HCT116 (cell line): Measurements from ENCODE around the gene PTGS1. TPM values are rescaled to one million over a fixed set of nuclear protein-coding genes. Genes with fewer than 3 reads are reported as not detected.

Experiments used
- ATAC-seq: fragments of 200-7000 bp; cut with Tn5 transposase; 2 replicates; pipeline ENCODE4 v1.9.1; 2020; ENCODE audit warnings: mild to moderate bottlenecking, moderate library complexity
- BruUV-seq: library from RNA; stranded (reverse); fragments of 400-500 nt; replicated peaks from 2 replicates; lab custom pipeline; 2021; lab: Mats Ljungman, UMichigan
- CTCF ChIA-PET: fragments of 300-600 bp; sonication (Branson Sonifier 250); formaldehyde crosslinking; loops from one replicate; lab custom pipeline; 2021; ENCODE audit warnings: antibody characterized with exemption; lab: Charles Lee
- POLR2A ChIA-PET: fragments of 300-600, 350-600 bp; sonication (Branson Sonifier 250); formaldehyde crosslinking; loops from one replicate; lab custom pipeline; 2021; ENCODE audit warnings: antibody characterized with exemption; lab: Charles Lee
- RAD21 ChIA-PET, 2 experiments: fragments of 300-600 bp; sonication (Branson Sonifier 250); formaldehyde crosslinking; loops; one replicate each; lab custom pipeline; 2023; ENCODE audit warnings: low total read pairs in 2 of 2; ENCODE audit not compliant: uncharacterized antibody in 2 of 2, unreplicated experiment in 2 of 2, low non-redundant PET in 1 of 2; lab: Charles Lee
- DNase-seq: peaks from one replicate; pipeline ENCODE4 v3.0.0-alpha.2; 2010; ENCODE audit warnings: low read depth, low spot score
- H2AFZ ChIP-seq: fragments of 200-600 bp; shearing (Covaris generic), sonication (generic); 2 replicates; pipeline ENCODE4 v1.6.1; 2017; ENCODE audit warnings: low read depth, mixed run types, mixed read lengths, antibody characterized with exemption, low read length; ENCODE audit not compliant: poor library complexity, severe bottlenecking
- H3K27ac ChIP-seq: 2 replicates; pipeline ENCODE4 v1.5.1; 2012; ENCODE audit warnings: low read depth, low read length
- H3K27me3 ChIP-seq: fragments of 200-600 bp; sonication (generic); 2 replicates; pipeline ENCODE4 v1.6.1; 2016; ENCODE audit warnings: mixed run types, low read length, mixed read lengths; ENCODE audit not compliant: insufficient read depth
- H3K36me3 ChIP-seq, 2 experiments: fragments of 200-500 bp in 1 of 2; fragments of 200-600 bp in 1 of 2; sonication (Bioruptor generic) in 1 of 2; sonication (generic) in 1 of 2; 2 replicates each; pipeline versions ENCODE4 v1.5.1 to v1.6.1; 2014 to 2016; ENCODE audit warnings: low read length in 2 of 2, inconsistent platforms in 1 of 2, mixed read lengths in 1 of 2, mixed run types in 1 of 2; ENCODE audit not compliant: insufficient read depth in 2 of 2, control insufficient read depth in 1 of 2
- H3K4me1 ChIP-seq, 2 experiments: fragments of 200-600 bp in 1 of 2; sonication (generic) in 1 of 2; 2 replicates each; pipeline versions ENCODE4 v1.5.1 to v1.6.1; 2012 to 2017; ENCODE audit warnings: low read length in 2 of 2, inconsistent platforms in 1 of 2, mild to moderate bottlenecking in 1 of 2, mixed read lengths in 1 of 2, mixed run types in 1 of 2, moderate library complexity in 1 of 2; ENCODE audit not compliant: insufficient read depth in 2 of 2, control insufficient read depth in 1 of 2
- H3K4me2 ChIP-seq: fragments of 200-600 bp; sonication (generic); 2 replicates; pipeline ENCODE4 v1.6.1; 2017; ENCODE audit warnings: mixed run types, low read length, mixed read lengths
- H3K4me3 ChIP-seq, 2 experiments: fragments of 200-600 bp in 1 of 2; sonication (generic) in 1 of 2; replicated peaks in 1 of 2; 2 replicates each; pipeline ENCODE4 v1.5.1; 2011 to 2016; ENCODE audit warnings: low read length in 2 of 2, control low read depth in 1 of 2, low read depth in 1 of 2, mild to moderate bottlenecking in 1 of 2, mixed read lengths in 1 of 2, mixed run types in 1 of 2
- H3K79me2 ChIP-seq: fragments of 200-600 bp; sonication (generic); 2 replicates; pipeline ENCODE4 v1.6.1; 2017; ENCODE audit warnings: mild to moderate bottlenecking, mixed run types, low read length, moderate library complexity, mixed read lengths; ENCODE audit not compliant: insufficient read depth
- H3K9ac ChIP-seq: fragments of 200-600 bp; sonication (generic); 2 replicates; pipeline ENCODE4 v1.6.1; 2016; ENCODE audit warnings: low read length, mixed read lengths
- H3K9me2 ChIP-seq: fragments of 200-600 bp; sonication (generic), shearing (Covaris generic); 2 replicates; pipeline ENCODE4 v1.6.1; 2017; ENCODE audit warnings: mixed run types, mild to moderate bottlenecking, moderate library complexity; ENCODE audit not compliant: insufficient read depth
- H3K9me3 ChIP-seq, 2 experiments: fragments of 200-500 bp in 1 of 2; fragments of 200-600 bp in 1 of 2; sonication (Bioruptor generic) in 1 of 2; sonication (generic) in 1 of 2; 2 replicates each; pipeline ENCODE4 v1.6.1; 2014 to 2017; ENCODE audit warnings: low read length in 2 of 2, mixed read lengths in 2 of 2, inconsistent platforms in 1 of 2, low read depth in 1 of 2, mild to moderate bottlenecking in 1 of 2, mixed run types in 1 of 2, moderate library complexity in 1 of 2; ENCODE audit not compliant: control insufficient read depth in 1 of 2, insufficient read depth in 1 of 2
- H4K20me1 ChIP-seq: fragments of 200-600 bp; sonication (generic), shearing (Covaris generic); 2 replicates; pipeline ENCODE4 v1.6.1; 2017; ENCODE audit warnings: mixed run types, mild to moderate bottlenecking, moderate library complexity; ENCODE audit not compliant: insufficient read depth
- EGR1 ChIP-seq: IDR thresholded peaks from 2 replicates; pipeline ENCODE4 v1.6.1; 2012; ENCODE audit warnings: low read depth
- ELF1 ChIP-seq: IDR thresholded peaks from 2 replicates; pipeline ENCODE4 v1.6.1; 2012; ENCODE audit warnings: low read depth, borderline replicate concordance
- EZH2 ChIP-seq: fragments of 200-600 bp; sonication (generic); IDR thresholded peaks from 2 replicates; pipeline ENCODE4 v1.6.1; 2017; ENCODE audit warnings: antibody characterized with exemption, mixed run types
- FOSL1 ChIP-seq: IDR thresholded peaks from 2 replicates; pipeline ENCODE4 v1.6.1; 2012; ENCODE audit warnings: low read depth
- POLR2A ChIP-seq: IDR thresholded peaks from 2 replicates; pipeline ENCODE4 v1.7.0; 2011; ENCODE audit warnings: borderline replicate concordance; ENCODE audit not compliant: insufficient read depth, insufficient read length; ENCODE audit errors: extremely low read depth
- POLR2AphosphoS5 ChIP-seq: IDR thresholded peaks from 2 replicates; pipeline ENCODE4 v1.6.1; 2011; ENCODE audit warnings: mild to moderate bottlenecking, low read depth, low read length, moderate library complexity
- RAD21 ChIP-seq: IDR thresholded peaks from 2 replicates; pipeline ENCODE4 v1.6.1; 2012; ENCODE audit warnings: low read depth, mild to moderate bottlenecking
- SRF ChIP-seq: IDR thresholded peaks from 2 replicates; pipeline ENCODE4 v1.6.1; 2012; ENCODE audit warnings: low read depth
- YY1 ChIP-seq: IDR thresholded peaks from 2 replicates; pipeline ENCODE4 v1.6.1; 2011; ENCODE audit warnings: low read length, low read depth, moderate library complexity, mild to moderate bottlenecking; ENCODE audit not compliant: insufficient replicate concordance; ENCODE audit errors: extremely low read depth
- ZFX ChIP-seq: fragments of 450-650 bp; IDR thresholded peaks from 2 replicates; pipeline ENCODE4 v1.6.1; 2017
- intact Hi-C: fragments of 100-400 bp; cut with micrococcal nuclease; formaldehyde crosslinking; loops from 2 replicates; pipeline ENCODE4 v1.10.0; 2022
- total RNA-seq: library from RNA; stranded (reverse); gene quantifications from one replicate; pipeline ENCODE4 v1.2.1, GENCODE V29; 2021; ENCODE audit not compliant: unreplicated experiment
- TF ChIP-seq, protein P1 (sequence below), 3 experiments: fragments of 200-600 bp in 1 of 3; sonication (generic) in 1 of 3; IDR thresholded peaks in 2 of 3; conservative IDR thresholded peaks in 1 of 3; 2 replicates each; pipeline ENCODE4 v1.5.1; 2012 to 2017; ENCODE audit warnings: low read depth in 2 of 3, low read length in 2 of 3, antibody characterized with exemption in 1 of 3, borderline replicate concordance in 1 of 3, control low read depth in 1 of 3, mild to moderate bottlenecking in 1 of 3, mixed read lengths in 1 of 3, mixed run types in 1 of 3, moderate library complexity in 1 of 3; ENCODE audit not compliant: insufficient read depth in 1 of 3
- TF ChIP-seq, protein P2 (sequence below): IDR thresholded peaks from 2 replicates; pipeline ENCODE4 v1.6.1; 2012

The PTGS1 gene
- total RNA-seq, 1 experiment from 2014 or later: 3.5 TPM

- Histone ChIP-seq H3K4me2 (peak overlapping the region; percentile 99), H3K27me3 (no peaks in the 10 kb centered on the region), H3K79me2 (no peaks in the 10 kb centered on the region), H3K4me1 (peaks cover 3 to 13% of the 10 kb centered on the region in 2 experiments; a peak in 3 of 4 replicates), H3K9ac (peak overlapping the region; percentile 62), H3K27ac (no peak overlapping the region; the same call in 1 of the 2 replicates), H3K36me3 (no peaks in the 10 kb centered on the region), H3K4me3 (peak overlapping the region; percentile 44 to 70), H4K20me1 (no peaks in the 10 kb centered on the region), H3K9me2 (no peaks in the 10 kb centered on the region), H2AFZ (peak overlapping the region; percentile 96), H3K9me3 (no peaks in the 10 kb centered on the region)
- ATAC-seq (peak; percentile 65), DNase-seq (no peak)
- RAD21 ChIA-PET: interaction anchor here (0.8 to 1.0 kb wide), 3 partner anchors 223 to 252 kb away, joined by 3 to 4 read pairs (median 3); no protein-coding TSS in a partner anchor
- intact Hi-C loops: no loop called here
- POLR2A ChIA-PET: no interaction called here
- CTCF ChIA-PET: interaction anchor here (1.0 to 5.5 kb wide), 4 partner anchors 222 to 249 kb away, joined by 3 to 229 read pairs (median 15); no protein-coding TSS in a partner anchor
- BruUV-seq: no TSS peak
- no peak for TF ChIP-seq EZH2
- no peak for TF ChIP-seq FOSL1
- TF ChIP-seq YY1: no peak
- TF ChIP-seq, protein P1, sequence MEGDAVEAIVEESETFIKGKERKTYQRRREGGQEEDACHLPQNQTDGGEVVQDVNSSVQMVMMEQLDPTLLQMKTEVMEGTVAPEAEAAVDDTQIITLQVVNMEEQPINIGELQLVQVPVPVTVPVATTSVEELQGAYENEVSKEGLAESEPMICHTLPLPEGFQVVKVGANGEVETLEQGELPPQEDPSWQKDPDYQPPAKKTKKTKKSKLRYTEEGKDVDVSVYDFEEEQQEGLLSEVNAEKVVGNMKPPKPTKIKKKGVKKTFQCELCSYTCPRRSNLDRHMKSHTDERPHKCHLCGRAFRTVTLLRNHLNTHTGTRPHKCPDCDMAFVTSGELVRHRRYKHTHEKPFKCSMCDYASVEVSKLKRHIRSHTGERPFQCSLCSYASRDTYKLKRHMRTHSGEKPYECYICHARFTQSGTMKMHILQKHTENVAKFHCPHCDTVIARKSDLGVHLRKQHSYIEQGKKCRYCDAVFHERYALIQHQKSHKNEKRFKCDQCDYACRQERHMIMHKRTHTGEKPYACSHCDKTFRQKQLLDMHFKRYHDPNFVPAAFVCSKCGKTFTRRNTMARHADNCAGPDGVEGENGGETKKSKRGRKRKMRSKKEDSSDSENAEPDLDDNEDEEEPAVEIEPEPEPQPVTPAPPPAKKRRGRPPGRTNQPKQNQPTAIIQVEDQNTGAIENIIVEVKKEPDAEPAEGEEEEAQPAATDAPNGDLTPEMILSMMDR (IDR thresholded peaks at IDR 0.05 in 2 of 3, conservative IDR thresholded peaks at IDR 0.05 in 1 of 3; ENCODE audit: borderline replicate concordance in 1 of 3, insufficient read depth in 1 of 3, low read depth in 2 of 3, low read length in 2 of 3): 0 out of 6 replicates have a peak, but pooled peaks of 2 of the 3 experiments have one; percentile 9 to 10
- 0 out of 2 replicates have a peak, but pooled peaks have one; percentile 6 for TF ChIP-seq ZFX
- no peak for TF ChIP-seq EGR1
- TF ChIP-seq POLR2AphosphoS5: peak; percentile 34; the same call in 1 of the 2 replicates
- no peak for TF ChIP-seq POLR2A
- no peak for TF ChIP-seq SRF
- TF ChIP-seq ELF1: no peak
- TF ChIP-seq, protein P2, sequence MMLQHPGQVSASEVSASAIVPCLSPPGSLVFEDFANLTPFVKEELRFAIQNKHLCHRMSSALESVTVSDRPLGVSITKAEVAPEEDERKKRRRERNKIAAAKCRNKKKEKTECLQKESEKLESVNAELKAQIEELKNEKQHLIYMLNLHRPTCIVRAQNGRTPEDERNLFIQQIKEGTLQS: no peak
- TF ChIP-seq RAD21: 0 out of 2 replicates have a peak, but pooled peaks have one; percentile 4
Observed at GRCh38 chr9:122347348-122348287, 23.2 kb upstream of the PTGS1 start.
